Memory B cell (primary cell): ENCODE measurements around the gene ZNF329.

Experiments used
- ATAC-seq: fragments of 150-1000 bp; cut with Tn5 transposase; 2 replicates; pipeline ENCODE4 v1.10.0; 2021; ENCODE audit warnings: low read depth, mild to moderate bottlenecking, moderate library complexity
- DNase-seq, 2 donors: peaks; one replicate each; pipeline ENCODE4 v3.0.0; 2022; ENCODE audit warnings: low spot score in 2 of 2
- H3K27ac Mint-ChIP-seq: one replicate; pipeline ENCODE4 v1.8.0; 2022; ENCODE audit warnings: mild to moderate bottlenecking, moderate library complexity, mixed read lengths
- H3K27me3 Mint-ChIP-seq: one replicate; pipeline ENCODE4 v1.8.0; 2022; ENCODE audit warnings: mixed read lengths
- H3K36me3 Mint-ChIP-seq: one replicate; pipeline ENCODE4 v1.8.0; 2022; ENCODE audit warnings: mild to moderate bottlenecking, mixed read lengths
- H3K4me1 Mint-ChIP-seq: one replicate; pipeline ENCODE4 v1.8.0; 2022; ENCODE audit warnings: mixed read lengths
- H3K4me3 Mint-ChIP-seq: one replicate; pipeline ENCODE4 v1.8.0; 2022; ENCODE audit warnings: mild to moderate bottlenecking, moderate library complexity, mixed read lengths
- H3K9me3 Mint-ChIP-seq: one replicate; pipeline ENCODE4 v1.8.0; 2022; ENCODE audit warnings: mixed read lengths

The ZNF329 gene

DNA sequence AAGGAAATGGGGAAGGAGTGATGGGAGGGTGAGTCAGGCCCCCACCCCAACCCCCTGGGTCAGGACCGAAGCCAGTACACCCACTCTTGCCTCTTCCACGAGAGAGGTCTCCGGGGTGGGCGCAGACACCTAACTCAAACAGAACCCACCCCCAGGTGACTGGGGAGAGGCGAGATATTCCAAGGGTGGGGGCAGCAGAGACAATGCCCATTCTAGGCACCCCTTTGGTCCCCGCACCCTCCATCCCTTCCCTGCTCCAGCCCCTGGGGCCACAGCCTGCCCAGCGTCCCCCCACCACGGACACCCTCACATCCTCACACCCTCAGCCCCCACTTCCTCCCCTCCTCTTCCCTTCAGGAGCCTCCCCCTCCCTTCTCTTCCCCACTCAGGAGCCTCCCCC lies 53.2 kb downstream of the ZNF329 start:
- no peak for DNase-seq
- H3K27ac Mint-ChIP-seq, result peak overlapping the region; percentile 99
- peaks cover 17% of the 10 kb centered on the region for H3K36me3 Mint-ChIP-seq

DNA sequence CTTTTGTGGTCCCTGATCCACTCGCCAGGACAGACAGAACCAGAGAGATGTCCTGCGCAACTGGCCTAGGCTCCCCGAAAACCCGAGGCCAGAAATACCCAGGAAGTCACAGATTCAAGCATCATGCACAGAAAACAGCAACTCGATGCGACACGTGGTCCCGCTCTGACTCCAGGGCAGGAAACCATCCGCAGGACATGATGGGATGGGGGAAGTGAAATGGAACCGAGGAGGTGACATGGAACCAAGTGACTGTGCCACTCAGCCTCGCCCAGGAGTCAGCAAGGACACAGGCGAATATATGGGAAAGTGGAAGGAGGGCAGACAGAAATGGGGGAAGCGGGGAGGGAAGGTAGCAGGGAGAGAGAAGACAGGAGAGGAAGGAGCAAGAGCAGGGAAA lies 53.7 kb downstream of the ZNF329 start:
- H3K27me3 Mint-ChIP-seq, result no peaks in the 10 kb centered on the region
- H3K27ac Mint-ChIP-seq, result peak overlapping the region; percentile 99
- H3K36me3 Mint-ChIP-seq, result peaks cover 18% of the 10 kb centered on the region
- peak overlapping the region; percentile 88 for H3K4me3 Mint-ChIP-seq
- ATAC-seq (no peak), DNase-seq (no peak)
- H3K9me3 Mint-ChIP-seq, result peaks cover 10% of the 10 kb centered on the region
- peaks cover 12% of the 10 kb centered on the region for H3K4me1 Mint-ChIP-seq

More for the DNA sequence above, 53.2 kb downstream of the ZNF329 start:
- Mint-ChIP-seq H3K27me3 (no peaks in the 10 kb centered on the region), H3K4me3 (peak overlapping the region; percentile 88), H3K4me1 (peaks cover 12% of the 10 kb centered on the region), H3K9me3 (peaks cover 10% of the 10 kb centered on the region)
- ATAC-seq, result no peak

DNA sequence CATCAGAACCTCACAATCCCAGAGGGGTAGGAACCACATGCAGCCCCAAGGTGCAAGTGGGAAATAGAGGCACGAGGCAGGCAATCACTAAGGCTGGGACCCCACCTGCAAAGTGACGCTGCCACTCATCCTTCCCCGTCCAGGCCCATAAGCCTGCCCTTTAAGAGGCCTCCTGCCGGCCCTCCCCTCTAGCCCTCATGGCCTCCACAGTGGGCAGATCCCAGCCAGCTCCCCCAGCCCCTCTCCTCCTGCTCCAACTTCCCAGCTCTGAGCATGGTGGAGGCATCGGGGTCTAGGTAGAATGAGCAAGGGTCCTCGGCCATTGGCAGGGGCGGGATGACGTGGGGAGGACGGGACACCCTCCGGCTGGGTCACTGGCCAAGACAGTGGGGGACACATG lies 55.3 kb downstream of the ZNF329 start:
- H3K4me1 Mint-ChIP-seq, result peaks cover 12% of the 10 kb centered on the region
- H3K9me3 Mint-ChIP-seq, result peaks cover 12% of the 10 kb centered on the region
- peaks cover 20% of the 10 kb centered on the region for H3K36me3 Mint-ChIP-seq
- H3K27ac Mint-ChIP-seq, result peak overlapping the region; percentile 99
- H3K4me3 Mint-ChIP-seq, result no peak overlapping the region
- ATAC-seq (no peak), DNase-seq (no peak)
- no peaks in the 10 kb centered on the region for H3K27me3 Mint-ChIP-seq

DNA sequence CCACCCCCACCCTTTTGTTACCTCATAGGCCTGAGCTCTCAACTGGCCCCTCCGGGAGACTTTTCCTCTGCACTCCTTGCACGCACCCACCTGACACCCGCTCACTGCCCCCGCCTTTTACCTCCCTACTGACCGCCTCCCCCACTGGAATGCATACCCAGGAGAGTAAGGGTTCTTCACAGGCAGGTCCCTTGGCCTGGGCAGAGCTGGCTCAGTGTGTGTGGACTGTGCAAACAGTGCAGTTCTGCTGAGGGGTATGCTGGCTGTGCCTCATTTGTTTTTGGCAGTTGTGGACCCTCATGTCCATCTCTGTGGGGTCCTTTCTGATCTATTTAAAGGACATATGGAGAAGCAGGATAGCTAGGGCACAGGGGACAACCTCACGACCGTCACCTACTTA lies 57.5 kb downstream of the ZNF329 start:
- H3K9me3 Mint-ChIP-seq, result peaks cover 7% of the 10 kb centered on the region
- H3K27me3 Mint-ChIP-seq, result no peaks in the 10 kb centered on the region
- peaks cover 7% of the 10 kb centered on the region for H3K4me1 Mint-ChIP-seq
- no peak overlapping the region for H3K4me3 Mint-ChIP-seq
- H3K27ac Mint-ChIP-seq, result no peak overlapping the region
- DNase-seq, result no peak
- no peak for ATAC-seq
- peaks cover 22% of the 10 kb centered on the region for H3K36me3 Mint-ChIP-seq

DNA sequence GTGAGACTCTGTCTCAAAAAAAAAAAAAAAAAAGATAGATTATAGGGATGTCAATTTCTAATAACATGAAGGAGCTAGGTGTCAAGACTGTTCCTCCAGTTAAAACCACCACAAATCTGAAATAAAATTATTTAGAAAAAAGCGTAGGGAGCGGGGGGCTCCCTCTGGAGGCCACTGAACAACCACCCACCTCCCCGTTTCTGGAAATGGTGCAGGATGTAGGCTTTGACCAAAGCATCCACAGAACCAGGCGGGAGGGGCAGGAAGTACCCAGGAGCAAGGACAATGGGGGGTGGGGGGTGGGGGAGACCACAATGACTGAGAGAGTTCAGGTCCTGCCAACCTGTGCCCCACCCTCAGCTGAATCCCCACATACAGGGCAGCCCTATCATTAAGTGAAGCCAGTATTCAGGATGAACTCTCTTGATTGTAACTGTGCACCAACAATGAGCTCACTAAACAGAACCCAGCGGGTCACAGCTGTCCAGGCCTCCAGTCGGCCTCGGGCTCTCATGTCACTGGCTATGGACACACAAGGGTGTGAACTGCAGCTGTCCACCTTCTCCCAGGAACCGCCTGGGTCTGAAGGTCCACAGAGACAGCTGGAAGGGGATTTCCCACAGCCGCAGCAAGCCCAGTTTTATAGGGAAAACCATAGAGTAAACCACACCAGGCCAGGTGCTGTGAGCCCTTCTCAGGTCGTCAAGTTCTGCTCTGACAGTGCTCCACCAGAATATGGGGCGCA lies 59.2 kb downstream of the ZNF329 start:
- Mint-ChIP-seq H3K4me1 (no peaks in the 10 kb centered on the region), H3K27me3 (no peaks in the 10 kb centered on the region), H3K4me3 (no peak overlapping the region), H3K36me3 (peaks cover 22% of the 10 kb centered on the region), H3K27ac (peak overlapping the region; percentile 10), H3K9me3 (peaks cover 5% of the 10 kb centered on the region)
- DNase-seq (no peak), ATAC-seq (no peak)

DNA sequence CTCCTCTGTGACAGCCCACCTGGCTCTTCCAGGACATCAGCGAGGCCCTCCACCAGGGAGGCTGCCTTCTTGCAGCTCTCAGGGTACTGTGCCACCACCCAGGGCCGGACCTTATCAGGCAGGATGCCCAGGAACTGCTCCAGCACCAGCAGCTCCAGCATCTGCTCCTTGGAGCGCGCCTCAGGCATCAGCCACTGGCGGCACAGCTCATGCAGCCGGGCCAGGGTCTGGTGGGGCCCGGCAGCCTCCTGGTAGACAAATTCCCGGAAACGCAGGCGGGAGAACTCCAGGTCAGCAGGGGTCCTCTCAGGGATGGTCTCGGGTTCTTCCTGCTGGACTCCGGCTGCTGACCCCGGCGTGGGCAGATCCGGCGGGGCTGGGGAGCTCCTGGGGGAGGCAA lies 60.7 kb downstream of the ZNF329 start:
- H3K36me3 Mint-ChIP-seq, result peaks cover 20% of the 10 kb centered on the region
- peaks cover 5% of the 10 kb centered on the region for H3K9me3 Mint-ChIP-seq
- DNase-seq (no peak), ATAC-seq (no peak)
- no peak overlapping the region for H3K27ac Mint-ChIP-seq
- H3K4me1 Mint-ChIP-seq, result no peaks in the 10 kb centered on the region
- no peak overlapping the region for H3K4me3 Mint-ChIP-seq
- no peaks in the 10 kb centered on the region for H3K27me3 Mint-ChIP-seq

DNA sequence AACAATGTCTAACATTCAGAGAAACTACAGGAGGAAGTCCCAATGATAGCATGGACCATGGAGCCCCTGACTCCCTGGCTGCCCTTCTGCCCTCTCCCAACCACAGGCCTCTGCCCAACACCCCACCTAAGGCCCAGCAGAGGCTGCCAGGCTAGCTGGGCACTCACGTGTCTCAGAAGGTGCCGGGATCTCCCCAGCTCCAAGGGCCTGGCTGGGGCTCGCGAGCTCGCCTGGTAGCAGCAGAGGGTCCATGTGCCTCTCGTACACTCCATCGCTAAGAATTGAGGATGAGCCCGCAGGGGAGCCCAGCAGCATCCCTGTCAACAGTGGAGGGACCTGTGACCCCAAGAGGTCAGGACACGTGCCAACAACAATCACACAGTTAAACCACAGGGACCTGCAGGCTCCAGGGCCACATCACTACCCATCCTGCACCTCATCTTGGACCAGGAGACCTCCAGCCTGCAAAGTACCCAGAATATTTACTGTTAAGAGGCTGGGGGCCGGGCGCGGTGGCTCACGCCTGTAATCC lies 62.0 kb downstream of the ZNF329 start:
- DNase-seq (no peak), ATAC-seq (no peak)
- H3K4me3 Mint-ChIP-seq, result no peak overlapping the region
- H3K36me3 Mint-ChIP-seq, result peaks cover 25% of the 10 kb centered on the region
- no peaks in the 10 kb centered on the region for H3K27me3 Mint-ChIP-seq
- H3K9me3 Mint-ChIP-seq, result peaks cover 5% of the 10 kb centered on the region
- no peak overlapping the region for H3K27ac Mint-ChIP-seq
- H3K4me1 Mint-ChIP-seq, result no peaks in the 10 kb centered on the region

DNA sequence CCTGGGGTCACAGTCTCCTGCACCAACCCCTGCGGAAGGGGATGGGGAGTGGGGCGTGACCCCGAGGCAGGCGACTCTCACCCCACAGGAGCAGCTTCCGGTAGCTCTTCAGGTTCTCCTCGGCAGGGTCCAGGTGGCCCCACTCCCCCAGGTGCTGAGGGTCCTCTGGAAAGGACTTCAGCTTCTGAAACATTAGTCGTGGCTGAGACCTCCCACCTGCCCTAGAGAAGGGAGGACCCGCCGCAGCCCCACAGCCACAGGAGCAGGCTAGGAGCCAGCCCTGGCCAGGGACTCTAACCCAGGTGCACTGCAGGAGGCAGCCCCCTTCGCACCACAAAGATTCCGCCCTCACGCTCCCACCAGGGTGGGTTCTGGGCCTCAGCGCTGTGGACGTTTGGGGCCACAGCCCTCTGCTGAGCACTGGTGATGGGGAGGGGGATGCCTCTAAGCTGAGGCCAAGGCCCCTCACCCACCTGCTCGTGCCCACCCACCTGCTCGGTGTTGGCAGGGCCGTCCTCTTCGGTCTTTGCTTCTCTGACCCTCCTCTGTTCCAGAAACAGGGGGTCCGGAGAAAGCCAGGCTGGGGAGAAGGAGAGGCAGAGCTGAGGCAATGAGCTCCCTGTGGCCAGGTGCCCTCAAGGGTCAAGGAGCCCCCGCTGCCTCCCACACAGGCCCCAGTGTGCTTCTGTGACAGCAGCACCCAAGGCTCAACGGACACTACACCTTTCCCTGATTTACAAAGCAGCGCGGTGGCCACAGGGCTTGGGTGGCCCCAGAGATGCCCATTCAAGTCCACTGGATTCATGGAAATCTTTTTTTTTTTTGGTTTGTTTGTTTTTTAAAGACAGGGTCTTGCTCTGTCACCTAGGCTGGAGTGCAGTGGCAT lies 63.5 kb downstream of the ZNF329 start:
- ATAC-seq (no peak), DNase-seq (no peak)
- no peak overlapping the region for H3K4me3 Mint-ChIP-seq
- peaks cover 2% of the 10 kb centered on the region for H3K9me3 Mint-ChIP-seq
- H3K4me1 Mint-ChIP-seq, result no peaks in the 10 kb centered on the region
- no peak overlapping the region for H3K27ac Mint-ChIP-seq
- H3K36me3 Mint-ChIP-seq, result peaks cover 20% of the 10 kb centered on the region
- H3K27me3 Mint-ChIP-seq, result no peaks in the 10 kb centered on the region

DNA sequence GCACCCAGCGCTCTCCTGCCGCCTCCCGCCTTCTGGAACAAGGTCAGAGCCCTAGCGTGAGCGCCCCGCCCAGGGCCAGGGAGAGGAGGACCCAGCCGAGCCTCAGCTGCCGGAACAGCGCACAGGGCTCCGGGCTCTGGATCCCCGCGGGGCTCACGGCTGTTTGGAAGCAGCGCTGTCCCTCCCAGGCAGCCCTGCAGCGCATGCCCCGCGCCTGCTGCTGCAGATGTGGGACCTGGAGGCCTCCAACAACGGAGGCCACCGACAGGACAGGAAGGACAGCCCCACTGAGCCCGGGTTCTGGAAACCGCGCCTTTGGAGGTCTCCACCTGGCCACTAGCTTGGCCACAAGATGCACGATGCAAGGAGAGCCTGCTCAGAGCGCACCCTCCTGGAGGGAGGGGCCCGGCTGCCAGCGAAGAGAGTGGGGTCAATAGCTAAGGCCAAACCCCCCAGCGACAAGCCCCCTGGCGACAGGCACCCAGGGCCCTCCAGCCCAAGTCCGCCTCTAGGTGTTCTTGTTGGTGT lies 65.2 kb downstream of the ZNF329 start:
- DNase-seq, result no peak
- no peak for ATAC-seq
- Mint-ChIP-seq H3K9me3 (peaks cover 6% of the 10 kb centered on the region), H3K4me1 (no peaks in the 10 kb centered on the region), H3K27me3 (no peaks in the 10 kb centered on the region), H3K27ac (no peak overlapping the region), H3K36me3 (peaks cover 19% of the 10 kb centered on the region), H3K4me3 (no peak overlapping the region)

DNA sequence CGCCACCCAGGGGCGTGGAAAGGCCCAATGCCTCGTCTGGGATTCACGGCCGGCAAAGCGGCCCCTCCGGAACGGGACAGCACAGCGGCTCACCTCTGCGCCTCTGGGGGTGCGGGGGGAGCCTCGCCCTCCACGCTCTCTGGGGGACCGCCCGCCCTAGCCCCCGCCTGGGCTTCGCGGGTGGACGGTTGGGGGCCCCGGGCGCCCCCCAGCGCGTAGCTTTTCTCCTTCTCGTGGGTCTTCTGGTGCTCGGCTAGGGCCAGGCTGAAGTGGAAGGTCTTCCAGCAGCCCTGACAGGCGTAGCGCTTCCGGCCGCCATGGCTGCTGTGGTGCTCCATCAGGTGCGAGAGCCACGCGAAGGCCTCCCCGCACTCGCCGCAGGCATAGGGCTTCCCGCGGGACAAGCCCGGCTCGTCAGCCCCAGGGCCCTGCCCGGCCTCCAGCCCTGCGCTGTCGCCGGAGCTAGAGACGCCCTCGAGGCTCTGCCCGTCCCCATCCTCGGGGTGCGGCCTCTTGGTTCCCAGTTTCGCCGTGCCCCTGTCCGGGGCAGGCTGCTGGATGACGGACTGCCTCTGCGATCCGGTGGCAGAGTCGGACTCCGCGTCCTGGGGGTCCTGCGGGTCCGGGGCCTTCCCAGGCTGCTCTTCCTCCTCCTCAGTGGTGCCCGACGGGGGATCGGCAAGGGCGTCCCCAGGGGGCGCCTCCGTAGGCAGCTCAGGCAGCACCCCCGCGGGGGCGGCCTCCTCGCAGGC lies 65.8 kb downstream of the ZNF329 start:
- no peak overlapping the region for H3K27ac Mint-ChIP-seq
- no peaks in the 10 kb centered on the region for H3K4me1 Mint-ChIP-seq
- no peaks in the 10 kb centered on the region for H3K27me3 Mint-ChIP-seq
- no peak for ATAC-seq
- H3K9me3 Mint-ChIP-seq, result peaks cover 10% of the 10 kb centered on the region
- H3K4me3 Mint-ChIP-seq, result no peak overlapping the region
- DNase-seq, result no peak
- peaks cover 17% of the 10 kb centered on the region for H3K36me3 Mint-ChIP-seq

DNA sequence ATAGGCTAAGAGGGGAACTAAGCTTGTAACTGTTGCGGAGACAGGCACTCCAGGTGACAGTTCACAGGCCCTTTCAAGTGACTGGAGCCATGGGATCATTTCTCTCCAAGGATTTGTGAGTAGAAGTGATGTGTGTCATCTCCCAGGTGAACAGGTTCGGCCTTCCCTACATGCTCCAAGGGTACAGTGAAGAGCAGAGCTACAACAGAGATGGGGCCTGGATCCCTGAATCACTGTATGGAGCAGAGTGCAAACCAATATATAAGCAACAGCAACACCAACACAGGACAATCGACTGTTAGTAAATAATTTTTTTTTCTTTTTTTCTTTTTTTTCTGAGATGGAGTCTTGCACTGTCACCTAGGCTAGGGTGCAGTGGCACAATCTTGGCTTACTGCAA lies 67.6 kb downstream of the ZNF329 start:
- H3K36me3 Mint-ChIP-seq, result peaks cover 14% of the 10 kb centered on the region
- H3K27ac Mint-ChIP-seq, result no peak overlapping the region
- H3K9me3 Mint-ChIP-seq, result peaks cover 10% of the 10 kb centered on the region
- H3K27me3 Mint-ChIP-seq, result no peaks in the 10 kb centered on the region
- no peaks in the 10 kb centered on the region for H3K4me1 Mint-ChIP-seq
- ATAC-seq (no peak), DNase-seq (no peak)
- no peak overlapping the region for H3K4me3 Mint-ChIP-seq

DNA sequence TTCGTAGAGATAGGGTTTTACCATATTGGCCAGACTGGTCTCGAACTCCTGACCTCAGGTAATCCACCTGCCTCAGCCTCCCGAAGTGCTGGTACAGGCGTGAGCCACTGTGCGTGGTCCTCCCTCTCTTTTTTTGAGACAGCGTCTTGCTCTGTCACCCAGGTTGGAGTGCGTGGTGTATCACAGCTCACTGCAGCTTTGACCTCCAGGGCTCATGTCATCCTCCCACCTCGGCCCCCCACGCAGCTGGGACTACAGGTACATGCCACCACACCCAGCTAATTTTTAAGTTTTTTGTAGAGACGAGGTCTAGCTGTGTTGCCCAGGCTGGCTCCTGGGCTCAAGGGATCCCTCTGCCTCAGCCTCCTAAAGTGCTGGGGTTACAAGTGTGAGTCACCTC lies 70.8 kb downstream of the ZNF329 start:
- Mint-ChIP-seq H3K27ac (no peak overlapping the region), H3K4me3 (no peak overlapping the region), H3K4me1 (no peaks in the 10 kb centered on the region), H3K27me3 (no peaks in the 10 kb centered on the region), H3K36me3 (peaks cover 7% of the 10 kb centered on the region), H3K9me3 (peaks cover 11% of the 10 kb centered on the region)
- no peak for DNase-seq
- ATAC-seq, result no peak
